GM18907 (cell line): ENCODE results near the gene LYPD1.

Experiments used
- ATAC-seq: cut with Tn5 transposase; IDR thresholded peaks from one replicate; pipeline ENCODE4 v1.9.1; 2021; ENCODE audit warnings: mild to moderate bottlenecking, moderate library complexity; ENCODE audit not compliant: unreplicated experiment

The LYPD1 gene

GRCh38 chr2:132599556-132599955, 70.4 kb downstream of the LYPD1 start:
- ATAC-seq = no peak

DNA sequence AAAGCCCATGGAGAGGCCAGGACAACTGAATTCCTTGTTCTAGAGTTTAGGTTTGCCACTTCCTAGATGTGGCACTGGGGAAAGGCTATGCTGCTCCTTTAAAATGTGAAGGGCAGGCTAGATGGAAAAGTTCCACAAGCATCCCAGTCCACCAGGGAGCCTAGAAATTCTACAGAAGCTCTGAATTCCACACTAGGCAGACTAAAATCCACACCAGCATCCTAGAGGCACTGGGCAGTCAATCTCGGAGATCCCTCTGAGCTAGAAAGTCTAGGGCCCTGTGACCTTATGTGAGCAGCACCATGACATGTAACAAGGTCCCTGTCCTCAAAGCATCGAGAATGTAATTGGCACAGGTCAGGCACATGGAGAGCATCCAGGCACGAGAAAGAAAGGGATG, 71.5 kb downstream of the LYPD1 start:
- ATAC-seq = no peak

DNA sequence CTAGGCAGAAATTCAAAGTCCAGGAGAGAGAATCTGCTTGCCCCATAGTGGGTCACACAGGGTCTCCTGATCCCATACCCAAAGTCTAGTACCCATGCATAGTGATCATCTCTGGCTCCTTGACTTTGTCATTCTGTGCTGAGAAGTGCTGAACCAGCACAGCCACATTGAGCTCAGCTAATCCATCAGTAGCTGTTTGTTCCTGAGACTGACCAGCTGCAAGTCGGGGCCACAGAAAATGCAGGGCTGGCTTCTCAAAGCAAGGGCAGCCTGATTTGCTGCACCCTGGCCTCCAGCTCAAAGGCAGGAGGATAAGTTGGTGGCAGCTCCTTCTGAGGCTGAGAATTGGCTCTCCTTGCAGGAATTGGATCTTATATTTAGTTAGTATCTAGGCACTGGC, 72.2 kb downstream of the LYPD1 start:
- no peak for ATAC-seq

DNA sequence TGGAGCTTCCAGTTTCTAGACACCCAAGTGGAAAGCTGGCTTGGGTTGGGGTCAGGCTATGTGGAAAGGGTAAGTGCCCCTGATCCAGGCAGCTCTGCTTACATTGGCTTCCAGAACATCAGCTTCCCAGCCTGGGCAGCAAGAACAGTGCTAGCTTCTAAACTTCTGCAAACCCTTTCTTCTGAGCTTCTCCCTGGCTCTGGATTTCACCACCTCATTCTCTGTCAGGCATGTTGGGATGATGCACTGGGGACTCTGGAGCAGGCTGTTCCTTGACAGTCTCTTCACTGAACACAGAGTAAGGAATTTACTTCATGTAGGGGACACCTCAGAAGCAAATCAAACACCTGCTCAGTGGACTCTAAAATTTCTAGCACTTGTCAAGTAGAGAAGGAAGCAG, 72.8 kb downstream of the LYPD1 start:
- no peak for ATAC-seq

DNA sequence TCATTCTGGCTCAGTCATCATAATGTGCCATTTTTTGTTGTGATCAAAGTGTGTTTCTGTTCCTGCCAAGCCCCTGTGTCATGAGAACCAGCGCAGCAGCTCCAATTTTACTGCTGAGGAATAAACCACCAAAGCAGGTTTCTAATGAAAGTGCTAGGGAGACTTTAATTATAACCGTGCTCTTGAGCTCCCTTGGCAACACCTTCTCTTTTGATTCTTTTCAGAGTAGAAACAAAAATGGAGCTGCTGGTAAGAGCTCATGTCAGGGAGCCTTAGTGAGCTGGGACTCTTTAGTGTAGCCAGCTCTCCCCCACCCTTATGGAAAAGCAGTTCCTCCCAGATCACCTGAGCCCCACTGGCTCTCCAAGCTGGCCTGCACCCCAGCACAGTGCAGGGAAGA, 74.3 kb downstream of the LYPD1 start:
- no peak for ATAC-seq

DNA sequence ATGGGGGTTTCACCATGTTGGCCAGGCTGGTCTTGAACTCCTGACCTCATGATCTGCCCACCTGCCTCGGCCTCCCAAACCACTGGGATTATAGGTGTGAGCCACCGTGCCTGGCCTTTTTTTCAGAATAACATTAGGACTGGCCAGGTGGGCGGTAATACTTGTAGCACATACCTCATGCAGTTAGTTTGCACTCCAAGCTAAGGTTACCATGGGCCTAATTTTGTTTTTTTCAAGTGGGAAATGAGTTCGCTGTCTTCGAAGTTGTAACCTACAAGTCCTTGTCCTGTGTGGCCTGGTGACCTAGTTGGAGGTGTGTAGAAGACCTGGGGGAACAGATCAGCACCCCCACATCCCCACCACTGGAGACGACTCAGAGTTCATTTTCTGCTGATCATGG, 74.8 kb downstream of the LYPD1 start:
- ATAC-seq = no peak
